Endothelial cell of umbilical vein (primary cell): ENCODE results near the gene GCAT. TPM values are rescaled to one million over a fixed set of nuclear protein-coding genes. Genes with fewer than 3 reads are reported as not detected.

Experiments used
- BruUV-seq: library from RNA; stranded (reverse); fragments of 400-500 nt; replicated peaks from 2 replicates; lab custom pipeline; 2021; lab: Mats Ljungman, UMichigan
- CTCF ChIA-PET: fragments of 300-600, 350-600 bp; sonication (Branson Sonifier 250); formaldehyde crosslinking; loops from one replicate; lab custom pipeline; 2021; ENCODE audit warnings: antibody characterized with exemption, inconsistent platforms; lab: Charles Lee
- POLR2A ChIA-PET: fragments of 300-600, 350-600 bp; sonication (Branson Sonifier 250); formaldehyde crosslinking; loops from one replicate; lab custom pipeline; 2021; ENCODE audit warnings: antibody characterized with exemption, inconsistent platforms; lab: Charles Lee
- DNase-seq: peaks from one replicate; pipeline ENCODE4 v3.0.0-alpha.2; 2011; ENCODE audit warnings: low read depth, low spot score
- FAIRE-seq: peaks from 2 replicates; lab custom pipeline; 2011; peaks lifted over from hg19 to GRCh38; lab: Jason Lieb, UNC
- H2AFZ ChIP-seq: 2 replicates; pipeline ENCODE4 v1.6.0; 2012; ENCODE audit warnings: low read depth, low read length, control low read depth, inconsistent platforms
- H3K27ac ChIP-seq: 2 replicates; pipeline ENCODE4 v1.5.1; 2011; ENCODE audit warnings: low read depth, mild to moderate bottlenecking, control low read depth, low read length, moderate library complexity; ENCODE audit not compliant: insufficient read depth
- H3K27me3 ChIP-seq, 2 experiments: 2 replicates each; pipeline versions ENCODE4 v1.6.0 to v1.6.1; 2011; ENCODE audit warnings: low read length in 2 of 2, mixed read lengths in 1 of 2; ENCODE audit not compliant: control insufficient read depth in 2 of 2, insufficient read depth in 2 of 2
- H3K36me3 ChIP-seq, 2 experiments: 2 replicates in 1 of 2; 3 replicates in 1 of 2; pipeline ENCODE4 v1.5.1; 2011; ENCODE audit warnings: low read length in 2 of 2, mild to moderate bottlenecking in 1 of 2, moderate library complexity in 1 of 2; ENCODE audit not compliant: control insufficient read depth in 2 of 2, insufficient read depth in 2 of 2; ENCODE audit errors: extremely low read depth in 1 of 2
- H3K4me1 ChIP-seq: 3 replicates; pipeline ENCODE4 v1.5.1; 2011; ENCODE audit warnings: mild to moderate bottlenecking, low read length; ENCODE audit not compliant: control insufficient read depth, insufficient read depth; ENCODE audit errors: extremely low read depth
- H3K4me2 ChIP-seq: 2 replicates; pipeline ENCODE4 v1.6.1; 2011; ENCODE audit warnings: low read length, control low read depth, mixed read lengths; ENCODE audit not compliant: insufficient read depth
- H3K4me3 ChIP-seq, 3 experiments: fragments of 200-600 bp in 1 of 3; sonication (generic), shearing (Covaris generic) in 1 of 3; replicated peaks in 1 of 3; 2 replicates each; pipeline ENCODE4 v1.5.1; 2011 to 2016; ENCODE audit warnings: control low read depth in 3 of 3, low read length in 3 of 3, mild to moderate bottlenecking in 2 of 3, inconsistent platforms in 1 of 3, low read depth in 1 of 3, moderate library complexity in 1 of 3; ENCODE audit not compliant: insufficient read depth in 1 of 3
- H3K79me2 ChIP-seq: 2 replicates; pipeline ENCODE4 v1.6.0; 2012; ENCODE audit warnings: low read length, inconsistent platforms; ENCODE audit not compliant: control insufficient read depth, insufficient read depth
- H3K9ac ChIP-seq: replicated peaks from 2 replicates; pipeline ENCODE3; 2011; ENCODE audit warnings: low read length, control low read depth; ENCODE audit not compliant: insufficient read depth; ENCODE audit errors: extremely low read depth
- H3K9me1 ChIP-seq: replicated peaks from 3 replicates; pipeline ENCODE4 v1.6.0; 2011; ENCODE audit warnings: mild to moderate bottlenecking, low read length; ENCODE audit not compliant: control insufficient read depth, insufficient read depth; ENCODE audit errors: extremely low read depth
- H3K9me3 ChIP-seq: replicated peaks from 2 replicates; pipeline ENCODE4 v1.5.1; 2012; ENCODE audit warnings: low read length, inconsistent platforms; ENCODE audit not compliant: control insufficient read depth, insufficient read depth
- H4K20me1 ChIP-seq: replicated peaks from 2 replicates; pipeline ENCODE3; 2011; ENCODE audit warnings: mild to moderate bottlenecking, low read length; ENCODE audit not compliant: control insufficient read depth, insufficient read depth; ENCODE audit errors: extremely low read depth
- EZH2 ChIP-seq: IDR thresholded peaks from 2 replicates; pipeline ENCODE4 v1.6.1; 2012; ENCODE audit warnings: borderline replicate concordance, low read depth, mild to moderate bottlenecking, moderate library complexity, low read length, inconsistent platforms; ENCODE audit not compliant: severe bottlenecking
- FOS ChIP-seq: IDR thresholded peaks from 2 replicates; pipeline ENCODE4 v1.6.1; 2011; ENCODE audit warnings: mild to moderate bottlenecking, low read length, moderate library complexity, borderline replicate concordance; ENCODE audit not compliant: insufficient read depth
- GATA2 ChIP-seq: IDR thresholded peaks from 2 replicates; pipeline ENCODE4 v1.7.0; 2011; ENCODE audit warnings: low read depth, mild to moderate bottlenecking, moderate library complexity, mixed read lengths, low read length; ENCODE audit not compliant: insufficient read length, insufficient read depth
- JUN ChIP-seq: IDR thresholded peaks from 2 replicates; pipeline ENCODE4 v1.6.1; 2011; ENCODE audit warnings: borderline replicate concordance, low read depth; ENCODE audit not compliant: insufficient read length, insufficient read depth
- MYC ChIP-seq: IDR thresholded peaks from one replicate; pipeline ENCODE4 v1.6.1; 2011; ENCODE audit warnings: mild to moderate bottlenecking, low read depth, low read length
- POLR2A ChIP-seq: IDR thresholded peaks from 2 replicates; pipeline ENCODE4 v1.6.1; 2012; ENCODE audit warnings: low read depth, mild to moderate bottlenecking, control low read depth, low read length
- POLR2AphosphoS5 ChIP-seq: IDR thresholded peaks from 2 replicates; pipeline ENCODE4 v1.6.1; 2012; ENCODE audit warnings: low read depth, mild to moderate bottlenecking, control low read depth, low read length, moderate library complexity; ENCODE audit not compliant: insufficient read depth
- dilution Hi-C: fragments of 300-500 bp; cut with MboI; formaldehyde crosslinking; loops from one replicate; pipeline ENCODE4 v1.15.0; 2019; ENCODE audit warnings: low sequenced_read_pairs; ENCODE audit not compliant: extremely low pct_ligation_motif_present
- intact Hi-C: fragments of 100-400 bp; cut with micrococcal nuclease; formaldehyde crosslinking; loops from one replicate; pipeline ENCODE4 v1.10.0; 2022
- polyA plus RNA-seq, 4 experiments: library from polyadenylated mRNA; depleted of rRNA in 3 of 4; stranded (reverse) in 3 of 4; unstranded in 1 of 4; fragments of >200 nt; gene quantifications; 2 replicates each; pipeline versions ENCODE4 v1.2.1 to v1.2.3, GENCODE V29; 2011 to 2012; ENCODE audit warnings: missing spikeins in 1 of 4
- total RNA-seq: library from RNA; stranded (reverse); gene quantifications from 2 replicates; pipeline ENCODE4 v1.2.3, GENCODE V29; 2021
- TF ChIP-seq, protein P1 (sequence below): IDR thresholded peaks from 2 replicates; pipeline ENCODE4 v1.6.1; 2011; ENCODE audit not compliant: insufficient read depth, insufficient read length
- TF ChIP-seq, protein P2 (sequence below), 2 donors: IDR thresholded peaks; 1 replicate in 1 of 2; 2 replicates in 1 of 2; pipeline ENCODE4 v1.5.1; 2011; ENCODE audit warnings: low read length in 2 of 2, mild to moderate bottlenecking in 2 of 2, moderate library complexity in 2 of 2, control low read depth in 1 of 2, inconsistent platforms in 1 of 2, low read depth in 1 of 2; ENCODE audit not compliant: insufficient read depth in 1 of 2; ENCODE audit errors: extremely low read depth in 1 of 2

The GCAT gene
- total and polyA plus RNA-seq, 2 donors (not counting 3 experiments of a cell fraction or from before 2014, with no cell fraction given): 19.7 TPM

DNA sequence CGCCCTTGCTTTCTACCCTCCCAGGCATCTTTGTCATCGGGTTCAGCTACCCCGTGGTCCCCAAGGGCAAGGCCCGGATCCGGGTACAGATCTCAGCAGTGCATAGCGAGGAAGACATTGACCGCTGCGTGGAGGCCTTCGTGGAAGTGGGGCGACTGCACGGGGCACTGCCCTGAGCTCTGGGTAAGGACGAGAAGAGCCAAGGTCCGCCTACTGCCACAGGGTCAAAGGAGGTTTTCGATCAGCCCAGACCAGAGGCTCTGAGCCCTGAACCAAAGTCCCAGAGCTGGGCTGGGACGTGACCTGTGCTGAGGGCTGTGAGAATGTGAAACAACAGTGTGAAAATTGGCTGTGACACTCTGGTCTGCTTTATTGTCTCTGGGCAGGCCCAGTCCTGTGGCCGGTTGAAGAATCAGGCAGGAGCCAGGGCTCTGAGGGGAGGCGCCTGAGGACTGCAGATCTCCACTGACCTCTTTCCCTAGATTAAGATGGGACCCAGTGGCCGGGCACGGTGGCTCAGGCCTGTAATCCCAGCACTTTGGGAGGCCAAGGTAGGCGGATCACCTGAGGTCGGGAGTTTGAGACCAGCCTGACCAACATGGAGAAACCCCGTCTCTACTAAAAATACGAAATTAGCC, 8.9 kb downstream of the GCAT start:
- CTCF ChIA-PET: interaction anchor here (0.9 to 5.9 kb wide), 12 partner anchors 9 to 179 kb away, joined by 3 to 223 read pairs (median 16); partner anchors contain the start of genes C22orf23, EIF3L, GCAT and POLR2F
- TF ChIP-seq, protein P1, sequence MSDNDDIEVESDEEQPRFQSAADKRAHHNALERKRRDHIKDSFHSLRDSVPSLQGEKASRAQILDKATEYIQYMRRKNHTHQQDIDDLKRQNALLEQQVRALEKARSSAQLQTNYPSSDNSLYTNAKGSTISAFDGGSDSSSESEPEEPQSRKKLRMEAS: no peak
- no peak for TF ChIP-seq EZH2
- TF ChIP-seq POLR2AphosphoS5: no peak
- TF ChIP-seq JUN: no peak
- no peak for TF ChIP-seq FOS
- TF ChIP-seq, protein P2, sequence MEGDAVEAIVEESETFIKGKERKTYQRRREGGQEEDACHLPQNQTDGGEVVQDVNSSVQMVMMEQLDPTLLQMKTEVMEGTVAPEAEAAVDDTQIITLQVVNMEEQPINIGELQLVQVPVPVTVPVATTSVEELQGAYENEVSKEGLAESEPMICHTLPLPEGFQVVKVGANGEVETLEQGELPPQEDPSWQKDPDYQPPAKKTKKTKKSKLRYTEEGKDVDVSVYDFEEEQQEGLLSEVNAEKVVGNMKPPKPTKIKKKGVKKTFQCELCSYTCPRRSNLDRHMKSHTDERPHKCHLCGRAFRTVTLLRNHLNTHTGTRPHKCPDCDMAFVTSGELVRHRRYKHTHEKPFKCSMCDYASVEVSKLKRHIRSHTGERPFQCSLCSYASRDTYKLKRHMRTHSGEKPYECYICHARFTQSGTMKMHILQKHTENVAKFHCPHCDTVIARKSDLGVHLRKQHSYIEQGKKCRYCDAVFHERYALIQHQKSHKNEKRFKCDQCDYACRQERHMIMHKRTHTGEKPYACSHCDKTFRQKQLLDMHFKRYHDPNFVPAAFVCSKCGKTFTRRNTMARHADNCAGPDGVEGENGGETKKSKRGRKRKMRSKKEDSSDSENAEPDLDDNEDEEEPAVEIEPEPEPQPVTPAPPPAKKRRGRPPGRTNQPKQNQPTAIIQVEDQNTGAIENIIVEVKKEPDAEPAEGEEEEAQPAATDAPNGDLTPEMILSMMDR (IDR thresholded peaks at IDR 0.05; ENCODE audit: extremely low read depth in 1 of 2, insufficient read depth in 1 of 2, low read depth in 1 of 2, low read length in 2 of 2): no peak
- no peak for TF ChIP-seq MYC
- TF ChIP-seq POLR2A: no peak
- no peak for TF ChIP-seq GATA2
- POLR2A ChIA-PET: interaction anchor here (0.8 kb wide), 1 partner anchor 9 kb away, joined by 5 read pairs; the partner anchor contains the start of gene GCAT

More for the DNA sequence above, 8.9 kb downstream of the GCAT start:
- DNase-seq: no peak
- dilution Hi-C loops (no loop called here), intact Hi-C loops (loop anchor here (1.0 to 5.0 kb wide), 4 partner anchors 47 to 149 kb away; partner anchors contain the start of genes C22orf23 and POLR2F)
- Histone ChIP-seq H3K27me3 (peaks cover 0 to 3% of the 10 kb centered on the region in 2 experiments), H3K79me2 (no peaks in the 10 kb centered on the region), H3K4me2 (no peak overlapping the region), H4K20me1 (no peaks in the 10 kb centered on the region), H3K4me1 (peaks cover 9% of the 10 kb centered on the region), H3K4me3 (no peak overlapping the region), H3K27ac (no peak overlapping the region), H3K9me3 (no peaks in the 10 kb centered on the region), H3K9ac (no peak overlapping the region), H2AFZ (no peak overlapping the region), H3K9me1 (no peaks in the 10 kb centered on the region), H3K36me3 (peaks cover 0 to 4% of the 10 kb centered on the region in 2 experiments)
- no peak for FAIRE-seq
- BruUV-seq: no TSS peak
